Measurements from ENCODE around the gene ZNF385A. TPM values are rescaled to one million over a fixed set of nuclear protein-coding genes. Genes with fewer than 3 reads are reported as not detected.

ZNF385A gene
- total and polyA plus RNA-seq, 2 donors from 2014 or later: 10.2 to 16.6 TPM

GRCh38 chr12:54360717-54361456, 23.6 kb downstream of the ZNF385A start:
- Histone ChIP-seq H3K27me3 (ENCODE audit: control insufficient read depth, insufficient read depth, low read length) (no peaks in the 10 kb centered on the region), H3K36me3 (ENCODE audit: control insufficient read depth in 2 of 3, insufficient read depth in 3 of 3, low read length in 3 of 3) (no peaks in the 10 kb centered on the region), H3K4me3 (ENCODE audit: low read length in 3 of 3) (no peak overlapping the region), H3K27ac (ENCODE audit: low read depth in 2 of 2, low read length in 2 of 2) (no peak overlapping the region), H3K9me3 (ENCODE audit: control insufficient read depth in 2 of 3, insufficient read depth in 1 of 3, low read length in 3 of 3) (no peaks in the 10 kb centered on the region), H3K9ac (ENCODE audit: low read length in 3 of 3) (no peak overlapping the region), H3K4me1 (ENCODE audit: control insufficient read depth in 2 of 3, insufficient read depth in 2 of 3, low read depth in 1 of 3, low read length in 3 of 3) (peaks cover 2 to 18% (median 9%) of the 10 kb centered on the region in 3 donors)
- no peak for FAIRE-seq
- peak in 4 of 5 donors; percentile 93 to 97 (median 94) for DNase-seq
- intact Hi-C loops (cut with DNase I): no loop called here
- peak; percentile 74 for TF ChIP-seq CTCF (IDR thresholded peaks at IDR 0.05; ENCODE audit: borderline replicate concordance, extremely low read depth, insufficient read depth)

- FAIRE-seq: no peak
- intact Hi-C loops (cut with DNase I): loop anchor here (10.0 kb wide), 1 partner anchor 65 kb away; no protein-coding TSS in a partner anchor
- Histone ChIP-seq H3K4me1 (ENCODE audit: control insufficient read depth in 2 of 3, insufficient read depth in 2 of 3, low read depth in 1 of 3, low read length in 3 of 3) (peaks cover 2 to 18% (median 9%) of the 10 kb centered on the region in 3 donors), H3K27me3 (ENCODE audit: control insufficient read depth, insufficient read depth, low read length) (no peaks in the 10 kb centered on the region), H3K9ac (ENCODE audit: low read length in 3 of 3) (peak overlapping the region; percentile 1 to 69 (median 60)), H3K27ac (ENCODE audit: low read depth in 2 of 2, low read length in 2 of 2) (peak overlapping the region; percentile 71 to 77), H3K36me3 (ENCODE audit: control insufficient read depth in 2 of 3, insufficient read depth in 3 of 3, low read length in 3 of 3) (no peaks in the 10 kb centered on the region), H3K9me3 (ENCODE audit: control insufficient read depth in 2 of 3, insufficient read depth in 1 of 3, low read length in 3 of 3) (no peaks in the 10 kb centered on the region), H3K4me3 (ENCODE audit: low read length in 3 of 3) (peak overlapping the region; percentile 67 to 75 (median 74))
- no peak for TF ChIP-seq CTCF (IDR thresholded peaks at IDR 0.05; ENCODE audit: borderline replicate concordance, extremely low read depth, insufficient read depth)
- DNase-seq: no peak
Observed at GRCh38 chr12:54359762-54360351, 24.7 kb downstream of the ZNF385A start.

GRCh38 chr12:54358945-54359761, 25.4 kb downstream of the ZNF385A start:
- peak overlapping the region; percentile 64 to 94 (median 72) for H3K9ac ChIP-seq (ENCODE audit: low read length in 3 of 3)
- peak overlapping the region; percentile 74 to 92 (median 83) for H3K4me3 ChIP-seq (ENCODE audit: low read length in 3 of 3)
- DNase-seq: peak; percentile 98 to 100 (median 99)
- H3K36me3 ChIP-seq (ENCODE audit: control insufficient read depth in 2 of 3, insufficient read depth in 3 of 3, low read length in 3 of 3): no peaks in the 10 kb centered on the region
- intact Hi-C loops (cut with DNase I): loop anchor here (10.0 kb wide), 1 partner anchor 64 kb away; no protein-coding TSS in a partner anchor
- TF ChIP-seq CTCF (IDR thresholded peaks at IDR 0.05; ENCODE audit: borderline replicate concordance, extremely low read depth, insufficient read depth): no peak
- no peaks in the 10 kb centered on the region for H3K27me3 ChIP-seq (ENCODE audit: control insufficient read depth, insufficient read depth, low read length)
- peak; percentile 55 for FAIRE-seq
- H3K9me3 ChIP-seq (ENCODE audit: control insufficient read depth in 2 of 3, insufficient read depth in 1 of 3, low read length in 3 of 3): no peaks in the 10 kb centered on the region
- H3K27ac ChIP-seq (ENCODE audit: low read depth in 2 of 2, low read length in 2 of 2): peak overlapping the region; percentile 77 to 89
- peaks cover 2 to 18% (median 9%) of the 10 kb centered on the region in 3 donors for H3K4me1 ChIP-seq (ENCODE audit: control insufficient read depth in 2 of 3, insufficient read depth in 2 of 3, low read depth in 1 of 3, low read length in 3 of 3)
